ENCODE results near the gene MBD3L1.

The MBD3L1 gene

DNA sequence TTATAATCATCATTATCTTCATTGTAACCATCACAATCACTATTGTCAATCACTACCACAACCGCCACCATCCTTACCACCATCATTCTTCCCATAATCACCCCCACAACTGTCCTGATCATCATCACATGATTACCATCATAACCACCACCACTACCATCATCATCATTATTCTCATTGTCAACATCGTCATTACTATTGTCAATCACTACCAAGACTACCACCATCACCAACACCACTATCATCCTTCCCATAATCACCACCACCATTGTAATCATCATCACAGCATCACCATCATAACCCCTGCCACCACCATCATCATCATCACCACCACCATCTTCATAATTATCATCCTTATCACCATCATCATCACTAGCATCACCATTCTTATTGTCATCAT lies 55.2 kb downstream of the MBD3L1 start:
- Histone ChIP-seq H3K4me2 (ENCODE audit: low read length) (no peak overlapping the region), H3K79me2 (ENCODE audit: insufficient read depth, low read length) (no peaks in the 10 kb centered on the region), H3K27me3 (ENCODE audit: insufficient read depth, low read length) (no peaks in the 10 kb centered on the region), H3K36me3 (ENCODE audit: insufficient read depth, low read length) (no peaks in the 10 kb centered on the region), H3K9ac (ENCODE audit: low read length) (no peak overlapping the region), H3K4me1 (ENCODE audit: insufficient read depth, low read length, severe bottlenecking) (no peaks in the 10 kb centered on the region), H3K9me3 (ENCODE audit: low read length) (no peaks in the 10 kb centered on the region), H3F3A (ENCODE audit: insufficient read depth, low read length) (no peaks in the 10 kb centered on the region), H3K9me2 (ENCODE audit: low read depth, low read length) (no peaks in the 10 kb centered on the region), H4K20me1 (ENCODE audit: insufficient read depth, low read length) (no peaks in the 10 kb centered on the region), H3K4me3 (ENCODE audit: low read depth, low read length, poor library complexity, severe bottlenecking) (no peak overlapping the region), H3K27ac (ENCODE audit: low read depth, low read length, poor library complexity, severe bottlenecking) (no peak overlapping the region), H2AFZ (ENCODE audit: low read length) (no peak overlapping the region)
- TF ChIP-seq, protein P1, sequence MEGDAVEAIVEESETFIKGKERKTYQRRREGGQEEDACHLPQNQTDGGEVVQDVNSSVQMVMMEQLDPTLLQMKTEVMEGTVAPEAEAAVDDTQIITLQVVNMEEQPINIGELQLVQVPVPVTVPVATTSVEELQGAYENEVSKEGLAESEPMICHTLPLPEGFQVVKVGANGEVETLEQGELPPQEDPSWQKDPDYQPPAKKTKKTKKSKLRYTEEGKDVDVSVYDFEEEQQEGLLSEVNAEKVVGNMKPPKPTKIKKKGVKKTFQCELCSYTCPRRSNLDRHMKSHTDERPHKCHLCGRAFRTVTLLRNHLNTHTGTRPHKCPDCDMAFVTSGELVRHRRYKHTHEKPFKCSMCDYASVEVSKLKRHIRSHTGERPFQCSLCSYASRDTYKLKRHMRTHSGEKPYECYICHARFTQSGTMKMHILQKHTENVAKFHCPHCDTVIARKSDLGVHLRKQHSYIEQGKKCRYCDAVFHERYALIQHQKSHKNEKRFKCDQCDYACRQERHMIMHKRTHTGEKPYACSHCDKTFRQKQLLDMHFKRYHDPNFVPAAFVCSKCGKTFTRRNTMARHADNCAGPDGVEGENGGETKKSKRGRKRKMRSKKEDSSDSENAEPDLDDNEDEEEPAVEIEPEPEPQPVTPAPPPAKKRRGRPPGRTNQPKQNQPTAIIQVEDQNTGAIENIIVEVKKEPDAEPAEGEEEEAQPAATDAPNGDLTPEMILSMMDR (IDR thresholded peaks at IDR 0.05; ENCODE audit: low read length), result no peak
- no peak for TF ChIP-seq EZH2 (IDR thresholded peaks at IDR 0.05; ENCODE audit: borderline replicate concordance, low read length)

DNA sequence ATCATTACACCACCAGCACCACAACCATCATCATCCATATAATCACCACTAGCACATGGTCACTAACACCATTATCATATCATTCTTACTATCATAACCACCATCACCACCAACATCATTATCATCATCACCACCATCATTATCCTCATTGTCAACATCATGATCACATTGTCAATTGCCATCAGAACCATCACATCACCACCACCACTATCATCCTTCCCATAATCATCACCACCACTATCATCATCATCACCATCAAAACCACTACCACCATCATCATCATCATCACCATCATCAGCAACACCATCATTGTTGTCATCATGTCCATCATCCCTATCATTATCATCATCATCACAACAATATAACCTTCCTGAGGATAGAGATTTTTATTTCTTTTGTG lies 58.1 kb downstream of the MBD3L1 start:
- Histone ChIP-seq H3K27ac (ENCODE audit: low read depth, low read length, poor library complexity, severe bottlenecking) (no peak overlapping the region), H3K27me3 (ENCODE audit: insufficient read depth, low read length) (no peaks in the 10 kb centered on the region), H2AFZ (ENCODE audit: low read length) (no peak overlapping the region), H3K9ac (ENCODE audit: low read length) (no peak overlapping the region), H3K4me3 (ENCODE audit: low read depth, low read length, poor library complexity, severe bottlenecking) (no peak overlapping the region), H3K9me3 (ENCODE audit: low read length) (no peaks in the 10 kb centered on the region), H4K20me1 (ENCODE audit: insufficient read depth, low read length) (no peaks in the 10 kb centered on the region), H3F3A (ENCODE audit: insufficient read depth, low read length) (no peaks in the 10 kb centered on the region), H3K4me1 (ENCODE audit: insufficient read depth, low read length, severe bottlenecking) (no peaks in the 10 kb centered on the region), H3K36me3 (ENCODE audit: insufficient read depth, low read length) (no peaks in the 10 kb centered on the region), H3K4me2 (ENCODE audit: low read length) (no peak overlapping the region), H3K9me2 (ENCODE audit: low read depth, low read length) (no peaks in the 10 kb centered on the region), H3K79me2 (ENCODE audit: insufficient read depth, low read length) (no peaks in the 10 kb centered on the region)
- no peak for TF ChIP-seq EZH2 (IDR thresholded peaks at IDR 0.05; ENCODE audit: borderline replicate concordance, low read length)
- TF ChIP-seq, protein P1 (IDR thresholded peaks at IDR 0.05; ENCODE audit: low read length), result no peak
